Testis (tissue), 3 donors: Measurements from ENCODE around the gene ZFP42. TPM values are rescaled to one million over a fixed set of nuclear protein-coding genes. Genes with fewer than 3 reads are reported as not detected.

Experiments
- DNase-seq: peaks from one replicate; pipeline ENCODE4 v3.0.0-alpha.2; 2019
- H3K27ac ChIP-seq, 2 donors: fragments of 200-600 bp; sonication (generic); one replicate each; pipeline ENCODE4 v1.5.1; 2019
- H3K27me3 ChIP-seq: fragments of 200-600 bp; sonication (generic); one replicate; pipeline ENCODE4 v1.5.1; 2019
- H3K36me3 ChIP-seq: fragments of 200-600 bp; sonication (generic); one replicate; pipeline ENCODE4 v1.5.1; 2017; ENCODE audit warnings: low read depth; ENCODE audit errors: missing control alignments
- H3K4me1 ChIP-seq: fragments of 200-600 bp; sonication (generic); one replicate; pipeline ENCODE4 v1.5.1; 2019
- H3K4me3 ChIP-seq, 2 donors: fragments of 200-600 bp; sonication (generic); one replicate each; pipeline ENCODE4 v1.5.1; 2017 to 2019
- H3K9me3 ChIP-seq: fragments of 200-600 bp; sonication (generic); one replicate; pipeline ENCODE4 v1.5.1; 2017
- CTCF ChIP-seq, 3 experiments: fragments of 450-650 bp in 2 of 3; fragments of 200-600 bp in 1 of 3; sonication (generic) in 1 of 3; IDR thresholded peaks; one replicate each; pipeline ENCODE4 v1.5.1; 2016 to 2019; ENCODE audit warnings: antibody characterized with exemption in 3 of 3, mild to moderate bottlenecking in 2 of 3, moderate library complexity in 1 of 3
- POLR2A ChIP-seq: fragments of 450-650 bp; IDR thresholded peaks from one replicate; pipeline ENCODE4 v1.6.1; 2017; ENCODE audit warnings: antibody characterized with exemption, mild to moderate bottlenecking, moderate library complexity
- WGBS, 2 donors: methylation state at CpG; one replicate each; pipeline ENCODE4 v1.1.5; 2018; 5-methylcytosine and 5-hydroxymethylcytosine counted together
- intact Hi-C: fragments of 100-400 bp; cut with DNase I; formaldehyde crosslinking; loops from one replicate; pipeline ENCODE4 v1.15.1; 2023; ENCODE audit warnings: low total_unique reads
- polyA plus RNA-seq: library from polyadenylated mRNA; stranded (reverse); fragments of 350-450 nt; fragmentation: Illumina TruSeq; extraction: RNeasy Lipid Tissue Mini Kit (QIAGEN cat#74804); gene quantifications from one replicate; pipeline ENCODE4 v1.2.3, GENCODE V29; 2014; ENCODE audit warnings: low read depth, low replicate concordance; ENCODE audit not compliant: insufficient read depth
- total RNA-seq, 2 donors: library from RNA; depleted of rRNA; stranded (reverse); fragments of >200 nt; gene quantifications; one replicate each; pipeline ENCODE4 v1.2.3, GENCODE V29; 2016

ZFP42 gene
- total and polyA plus RNA-seq, 3 donors from 2014 or later: 1.2 to 3.3 (median 2.2) TPM

GRCh38 chr4:188015025-188015940 lies 19.7 kb downstream of the ZFP42 start:
- H3K9me3 ChIP-seq: no peaks in the 10 kb centered on the region
- H3K36me3 ChIP-seq: no peaks in the 10 kb centered on the region
- WGBS, 2 donors: 75 to 80% methylated on average over 14 of the region's 14 CpGs
- no peaks in the 10 kb centered on the region for H3K4me1 ChIP-seq
- DNase-seq: no peak
- intact Hi-C loops: no loop called here
- TF ChIP-seq POLR2A (no peak), CTCF (IDR thresholded peaks at IDR 0.05) (no peak)
- H3K4me3 ChIP-seq: no peak overlapping the region
- no peaks in the 10 kb centered on the region for H3K27me3 ChIP-seq
- no peak overlapping the region for H3K27ac ChIP-seq

- Histone ChIP-seq H3K4me3 (no peak overlapping the region), H3K27me3 (no peaks in the 10 kb centered on the region), H3K27ac (no peak overlapping the region), H3K9me3 (no peaks in the 10 kb centered on the region), H3K36me3 (no peaks in the 10 kb centered on the region), H3K4me1 (no peaks in the 10 kb centered on the region)
- 15 to 16% methylated on average over 7 of the region's 7 CpGs for WGBS, 2 donors
- intact Hi-C loops: no loop called here
- TF ChIP-seq POLR2A (no peak), CTCF (IDR thresholded peaks at IDR 0.05) (no peak)
- no peak for DNase-seq
Measured at GRCh38 chr4:188016754-188017153, 21.2 kb downstream of the ZFP42 start.

- DNase-seq: no peak
- Histone ChIP-seq H3K36me3 (no peaks in the 10 kb centered on the region), H3K4me3 (no peak overlapping the region), H3K27ac (no peak overlapping the region), H3K27me3 (no peaks in the 10 kb centered on the region), H3K9me3 (no peaks in the 10 kb centered on the region), H3K4me1 (no peaks in the 10 kb centered on the region)
- intact Hi-C loops: no loop called here
- WGBS, 2 donors: 80% methylated on average over 6 of the region's 6 CpGs
- TF ChIP-seq CTCF (IDR thresholded peaks at IDR 0.05) (no peak), POLR2A (no peak)
Measured at GRCh38 chr4:188018262-188018661, 22.7 kb downstream of the ZFP42 start.

- 75 to 82% methylated on average over 5 of the region's 5 CpGs for WGBS, 2 donors
- intact Hi-C loops: no loop called here
- no peaks in the 10 kb centered on the region for H3K9me3 ChIP-seq
- H3K36me3 ChIP-seq: no peaks in the 10 kb centered on the region
- no peaks in the 10 kb centered on the region for H3K27me3 ChIP-seq
- TF ChIP-seq CTCF (IDR thresholded peaks at IDR 0.05) (no peak), POLR2A (no peak)
- no peak overlapping the region for H3K27ac ChIP-seq
- H3K4me1 ChIP-seq: no peaks in the 10 kb centered on the region
- no peak overlapping the region for H3K4me3 ChIP-seq
- no peak for DNase-seq
Measured at GRCh38 chr4:188021548-188022249, 26.1 kb downstream of the ZFP42 start.
